HAP-1 (cell line): ENCODE results near the gene AREL1.

ENCODE experiments used
- DNase-seq, 2 experiments: peaks; one replicate each; pipeline ENCODE4 v3.0.0-alpha.2; 2016 to 2020; ENCODE audit warnings: low spot score in 2 of 2
- H3K27me3 ChIP-seq: fragments of 250-450 bp; sonication (Bioruptor Pico); 2 replicates; pipeline ENCODE4 v1.5.1; 2020; ENCODE audit warnings: low read depth, mild to moderate bottlenecking, moderate library complexity
- H3K36me3 ChIP-seq: fragments of 250-450 bp; sonication (Bioruptor Pico); replicated peaks from 2 replicates; pipeline ENCODE4 v1.5.1; 2020; ENCODE audit warnings: mild to moderate bottlenecking
- H3K4me1 ChIP-seq: fragments of 250-450 bp; sonication (Bioruptor Pico); 2 replicates; pipeline ENCODE4 v1.5.1; 2020; ENCODE audit warnings: mild to moderate bottlenecking
- H3K4me3 ChIP-seq: fragments of 250-450 bp; sonication (Bioruptor Pico); 2 replicates; pipeline ENCODE4 v1.5.1; 2020; ENCODE audit warnings: mild to moderate bottlenecking, moderate library complexity
- H3K9me3 ChIP-seq: fragments of 250-450 bp; sonication (Bioruptor Pico); 2 replicates; pipeline ENCODE4 v1.5.1; 2020; ENCODE audit warnings: mild to moderate bottlenecking, moderate library complexity
- in situ Hi-C: fragments of 300-500 bp; cut with MboI; formaldehyde crosslinking; loops from 3 replicates; pipeline ENCODE4 v1.14.3; 2020; ENCODE audit warnings: low sequenced_read_pairs, inconsistent platforms, mixed read lengths

Gene AREL1

GRCh38 chr14:74613211-74613914 lies 99.5 kb downstream of the AREL1 start:
- H3K9me3 ChIP-seq: no peaks in the 10 kb centered on the region
- H3K36me3 ChIP-seq: no peaks in the 10 kb centered on the region
- in situ Hi-C loops: no loop called here
- no peak for DNase-seq
- no peak overlapping the region for H3K4me3 ChIP-seq
- no peaks in the 10 kb centered on the region for H3K4me1 ChIP-seq
- H3K27me3 ChIP-seq: peaks cover 3% of the 10 kb centered on the region

GRCh38 chr14:74612350-74613021 lies 100.4 kb downstream of the AREL1 start:
- in situ Hi-C loops: no loop called here
- no peaks in the 10 kb centered on the region for H3K27me3 ChIP-seq
- H3K9me3 ChIP-seq: no peaks in the 10 kb centered on the region
- H3K36me3 ChIP-seq: no peaks in the 10 kb centered on the region
- DNase-seq: peak; percentile 64 to 85
- no peaks in the 10 kb centered on the region for H3K4me1 ChIP-seq
- H3K4me3 ChIP-seq: peak overlapping the region; percentile 48

GRCh38 chr14:74611650-74612349 lies 101.1 kb downstream of the AREL1 start, which contains the start of gene LTBP2:
Gene LTBP2, minus strand, starts transcription at chr14:74612237. Its CDS starts 293 bp downstream, at chr14:74611944.
- H3K9me3 ChIP-seq: no peaks in the 10 kb centered on the region
- in situ Hi-C loops: no loop called here
- H3K4me3 ChIP-seq: peak within 1 kb of the TSS; percentile 48
- no peak for DNase-seq
- no peaks in the 10 kb centered on the region for H3K4me1 ChIP-seq
- H3K27me3 ChIP-seq: no peaks in the 10 kb centered on the region
- no peaks in the 10 kb centered on the region for H3K36me3 ChIP-seq
